HG02973 (cell line): ENCODE data around the gene PRKCZ.

Source experiments
- ATAC-seq: cut with Tn5 transposase; IDR thresholded peaks from one replicate; pipeline ENCODE4 v1.9.1; 2021; ENCODE audit warnings: moderate library complexity; ENCODE audit not compliant: unreplicated experiment

Gene PRKCZ

GRCh38 chr1:2216767-2217058, 166.5 kb downstream of the PRKCZ start:
- ATAC-seq = no peak

DNA sequence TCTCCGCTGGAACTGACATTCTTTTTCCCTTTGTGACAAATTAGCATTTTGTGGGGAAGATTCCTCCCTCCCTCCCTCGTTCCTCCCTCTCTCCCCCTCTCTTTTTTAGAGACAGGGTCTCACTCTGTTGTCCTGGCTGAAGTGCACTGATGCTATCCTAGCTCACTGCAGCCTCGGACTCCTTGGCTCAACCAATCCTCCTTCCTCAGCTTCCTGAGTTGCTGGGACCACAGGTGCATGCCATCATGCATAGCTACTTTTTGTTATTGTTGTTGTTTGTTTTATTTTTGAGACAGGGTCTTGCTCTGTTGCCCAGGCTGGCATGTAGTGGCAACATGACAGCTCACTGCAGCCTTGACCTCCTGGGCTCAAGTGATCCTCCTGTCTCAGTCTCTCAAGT, 171.1 kb downstream of the PRKCZ start:
- no peak for ATAC-seq

DNA sequence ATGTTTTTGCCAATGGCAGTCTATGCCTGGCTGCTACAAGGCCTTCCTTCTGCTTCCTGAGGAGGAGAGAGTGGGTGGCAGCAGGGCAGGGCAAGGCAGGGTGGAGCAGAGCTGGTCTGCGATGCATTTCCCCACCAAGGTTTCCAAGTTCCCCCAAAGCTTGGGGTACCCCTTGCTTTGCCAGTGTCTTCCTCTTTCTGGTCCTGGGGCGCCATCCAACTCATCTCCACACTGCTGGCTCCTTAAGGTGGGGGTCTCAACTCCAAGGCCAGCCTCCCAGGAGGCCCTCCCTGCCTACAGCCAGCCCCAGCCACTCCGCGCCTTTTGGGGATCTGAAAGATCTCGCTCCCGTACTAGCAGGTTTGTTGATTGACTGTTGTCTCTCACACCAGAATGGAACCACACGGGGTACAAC, 174.0 kb downstream of the PRKCZ start:
- no peak for ATAC-seq

GRCh38 chr1:2224631-2225428, 174.6 kb downstream of the PRKCZ start:
- ATAC-seq = no peak

DNA sequence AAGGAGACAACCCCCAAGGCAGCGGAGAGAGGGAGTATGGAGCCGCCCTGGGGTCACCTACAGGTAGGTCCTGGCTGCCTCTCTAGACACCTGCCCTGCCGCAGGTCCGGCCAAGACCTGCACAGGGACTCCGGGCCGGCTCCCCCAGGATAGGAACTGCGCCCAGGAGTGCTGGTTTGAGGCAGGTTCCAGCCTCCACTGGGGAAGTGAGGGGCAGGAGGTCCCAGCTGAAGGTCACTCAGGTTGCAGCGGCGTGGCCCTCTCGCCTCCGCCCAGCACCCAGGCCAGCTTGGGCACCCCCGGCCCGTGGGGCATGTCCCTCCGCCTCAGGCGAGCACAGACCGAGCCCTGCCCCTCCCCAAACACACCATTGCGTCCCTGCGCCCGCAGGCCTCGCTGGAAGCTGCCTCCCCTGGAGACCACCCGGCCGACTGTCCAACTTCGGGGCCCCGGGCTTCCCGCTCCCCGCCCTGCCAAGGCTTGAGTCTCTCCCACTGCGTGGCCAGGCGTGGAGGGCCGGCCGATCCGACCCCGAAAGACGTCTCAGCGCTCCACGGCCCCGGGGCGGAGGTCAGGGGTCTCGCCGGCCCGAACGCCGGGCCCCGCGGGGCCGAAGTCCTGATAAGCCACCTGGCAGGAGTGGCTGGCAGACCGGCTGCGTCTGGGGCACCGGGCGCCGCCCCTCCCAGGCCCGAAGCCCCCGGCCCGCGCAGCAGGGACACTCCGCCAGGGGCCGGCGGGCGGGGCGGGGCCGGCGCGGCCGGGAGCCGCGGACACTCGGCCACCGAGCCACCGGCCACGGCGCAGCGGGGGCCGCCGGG, 176.5 kb downstream of the PRKCZ start:
- ATAC-seq = no peak

DNA sequence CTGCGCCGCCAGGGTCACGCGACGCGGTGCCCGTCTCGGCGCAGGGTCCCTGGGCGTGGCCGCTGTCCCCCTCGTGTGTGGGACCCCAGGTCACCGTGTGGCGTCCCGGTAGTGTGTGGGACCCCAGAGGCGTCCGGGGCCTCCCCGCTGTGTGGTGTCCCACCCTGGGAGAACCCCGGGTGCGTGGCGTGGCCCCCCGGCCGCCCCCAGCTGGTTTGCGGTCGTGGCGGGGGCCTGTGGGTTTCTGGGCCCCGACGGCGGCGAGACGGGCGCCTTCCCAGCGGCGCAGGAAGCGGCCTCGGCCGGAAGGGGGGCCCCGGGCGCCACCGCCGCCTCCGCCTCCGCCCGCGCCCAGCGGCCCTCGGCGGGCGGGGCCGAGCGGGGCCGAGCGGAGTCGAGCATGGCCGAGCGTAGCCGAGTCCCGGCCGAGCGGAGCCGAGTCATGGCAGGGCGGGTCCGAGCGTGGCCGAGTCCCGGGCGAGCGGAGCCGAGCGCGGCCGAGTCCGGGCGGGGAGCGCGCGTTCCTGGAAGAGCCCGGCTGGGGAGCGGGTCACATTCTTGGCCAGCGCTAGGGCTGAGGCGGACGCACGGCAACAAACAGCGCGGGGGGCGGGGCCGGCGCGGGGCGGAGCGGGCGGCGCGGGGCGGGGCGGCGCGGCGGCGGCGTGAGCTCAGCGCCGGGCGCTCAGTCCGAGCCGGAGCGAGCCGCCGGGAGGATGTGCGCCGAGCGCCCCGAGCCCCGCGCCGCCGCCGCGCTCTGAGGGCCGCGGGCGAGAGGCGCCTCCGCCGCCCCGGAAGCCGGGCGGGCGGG, 177.3 kb downstream of the PRKCZ start:
- ATAC-seq = peak; percentile 86

- no peak for ATAC-seq
These were observed 178.0 kb downstream of the PRKCZ start, which contains the start of gene SKI for GRCh38 chr1:2228157-2228594. TSS of gene SKI (plus strand) at chr1:2228319. CDS start at chr1:2228767, 448 bp downstream.

GRCh38 chr1:2228694-2229036, 178.5 kb downstream of the PRKCZ start:
- no peak for ATAC-seq

GRCh38 chr1:2229037-2229864, 179.0 kb downstream of the PRKCZ start:
- no peak for ATAC-seq

GRCh38 chr1:2229911-2230731, 179.9 kb downstream of the PRKCZ start:
- no peak for ATAC-seq

DNA sequence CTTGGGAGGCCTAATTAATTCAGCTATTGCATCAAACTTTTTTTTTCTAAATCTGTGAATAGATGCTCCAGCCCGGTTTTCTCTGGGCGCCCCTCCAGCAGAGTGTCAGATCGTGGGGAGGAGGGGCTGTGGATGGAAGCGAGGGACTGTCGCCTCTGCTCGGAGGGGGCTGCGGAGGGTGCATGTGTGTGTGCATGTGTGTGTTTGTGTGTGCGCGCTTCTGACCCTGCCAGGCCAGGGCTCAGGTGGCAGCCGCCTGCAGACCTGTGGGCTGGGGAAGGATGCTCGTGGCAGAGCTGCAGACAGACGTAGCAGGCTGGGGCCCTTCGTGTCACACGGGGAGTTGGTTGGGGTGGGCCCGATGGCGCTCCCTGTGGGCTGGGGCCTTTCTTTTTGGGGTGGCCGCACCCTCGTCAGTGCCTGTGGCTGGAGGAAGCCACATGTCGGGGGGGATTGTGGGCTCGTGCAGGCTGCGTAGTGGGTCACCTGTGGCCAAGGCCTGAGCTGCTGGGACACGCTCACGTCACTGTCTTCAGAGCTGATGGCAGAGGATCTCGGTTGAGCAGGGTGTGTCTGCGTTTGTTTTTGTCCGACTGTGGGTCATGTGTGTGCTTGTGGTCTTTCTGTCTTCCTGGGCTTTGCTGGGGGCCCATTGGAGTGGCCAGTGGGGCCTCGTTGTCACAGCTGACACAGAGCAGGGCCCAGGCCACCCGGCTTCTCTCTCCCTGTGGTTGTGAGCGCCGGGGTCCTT, 180.7 kb downstream of the PRKCZ start:
- no peak for ATAC-seq

GRCh38 chr1:2231532-2232254, 181.5 kb downstream of the PRKCZ start:
- no peak for ATAC-seq

DNA sequence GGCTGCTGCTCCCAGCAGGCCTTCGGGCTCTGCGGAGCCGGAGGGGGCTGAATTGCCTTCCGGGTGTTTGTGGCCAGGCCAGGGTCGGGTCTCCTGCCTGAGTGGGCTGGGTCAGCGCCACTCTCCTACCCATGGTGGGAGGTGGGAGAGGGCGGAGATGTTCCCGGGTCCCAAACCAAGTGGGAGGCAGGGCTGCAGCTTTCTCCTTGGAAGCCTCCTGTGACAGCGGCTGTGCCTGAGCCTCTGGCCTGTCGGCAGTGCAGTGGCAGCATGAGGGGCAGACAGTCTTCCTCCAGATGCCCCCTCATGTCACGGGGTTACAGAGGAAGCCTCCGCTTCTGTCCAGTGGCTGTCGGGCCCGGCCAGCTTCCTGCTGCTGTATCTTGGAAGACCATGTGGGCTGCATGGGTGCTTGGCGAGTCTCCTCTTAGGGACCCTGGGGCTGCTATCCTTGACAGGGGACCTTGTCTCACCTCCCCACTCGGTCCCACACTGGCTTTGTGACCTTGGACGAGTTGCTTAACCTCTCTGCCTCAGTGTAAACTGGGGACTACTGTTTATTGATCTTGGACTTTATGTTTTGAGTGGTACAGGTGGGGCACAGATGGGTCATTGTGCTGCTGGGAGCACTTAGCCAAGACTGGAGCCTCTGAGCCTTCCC, 182.2 kb downstream of the PRKCZ start:
- no peak for ATAC-seq

- no peak for ATAC-seq
These were observed 182.8 kb downstream of the PRKCZ start for GRCh38 chr1:2232916-2233438.

DNA sequence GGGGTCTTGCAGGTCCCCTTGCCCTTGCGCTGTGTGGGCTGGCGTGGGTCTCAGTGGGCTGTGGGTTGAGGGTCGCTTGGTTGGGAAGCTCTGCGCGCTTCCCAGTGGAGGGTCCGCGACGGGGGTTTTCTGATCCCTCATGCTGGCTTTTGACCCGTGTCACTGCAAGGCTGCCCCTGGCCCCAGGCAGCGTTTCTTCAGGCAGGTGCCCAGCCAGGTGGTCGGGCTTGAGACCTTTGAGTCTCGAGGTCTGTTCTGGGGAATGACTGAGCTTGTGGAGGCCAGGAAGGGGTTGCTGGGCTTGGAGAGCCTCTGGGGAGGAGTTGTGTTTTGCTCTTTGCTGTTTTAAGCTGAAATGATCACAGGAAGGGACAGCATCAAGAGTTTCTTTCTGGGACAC, 183.3 kb downstream of the PRKCZ start:
- ATAC-seq = no peak

- no peak for ATAC-seq
These were observed 184.0 kb downstream of the PRKCZ start for GRCh38 chr1:2233997-2234761.

DNA sequence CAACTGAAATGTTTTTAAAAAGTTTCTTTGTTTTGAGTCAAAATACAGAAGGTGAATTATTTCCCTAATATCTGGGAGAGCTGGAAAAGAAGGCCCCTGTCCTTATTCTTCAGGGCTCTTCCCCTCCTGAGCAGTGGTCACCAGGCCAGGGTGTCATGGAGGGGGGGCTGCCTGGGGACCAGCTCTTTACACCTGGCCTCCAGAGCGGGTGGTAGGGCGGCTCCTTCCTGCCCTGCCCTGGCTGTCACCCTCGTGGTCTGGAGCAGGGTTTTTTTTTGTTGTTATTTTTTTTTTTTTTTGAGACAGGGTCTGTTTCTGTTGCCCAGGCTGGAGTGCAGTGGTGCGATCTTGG, 184.5 kb downstream of the PRKCZ start:
- ATAC-seq = no peak
